Suprapubic skin (tissue), 3 donors: ENCODE data around the gene EPB41L4B.

Experiments used
- CTCF ChIP-seq, 2 donors: fragments of 200-600 bp in 1 of 2; fragments of 450-650 bp in 1 of 2; sonication (generic) in 1 of 2; IDR thresholded peaks; one replicate each; pipeline ENCODE4 v1.5.1; 2016 to 2019; ENCODE audit warnings: antibody characterized with exemption in 2 of 2, mild to moderate bottlenecking in 1 of 2, moderate library complexity in 1 of 2
- EP300 ChIP-seq: sonication (generic); formaldehyde crosslinking; IDR thresholded peaks from one replicate; pipeline ENCODE4 v1.6.1; 2017; ENCODE audit warnings: antibody characterized with exemption

- TF ChIP-seq CTCF (IDR thresholded peaks at IDR 0.05) (no peak), EP300 (no peak)
Measured at GRCh38 chr9:109263358-109263757, 57.5 kb downstream of the EPB41L4B start.
